GM19193 (cell line): Measurements from ENCODE around the gene PRM1.

Source experiments
- POLR2A ChIP-seq: IDR thresholded peaks from 4 replicates; pipeline ENCODE4 v1.6.1; 2011; ENCODE audit not compliant: insufficient read depth, insufficient read length; ENCODE audit errors: extremely low read depth

PRM1 gene

GRCh38 chr16:11291091-11291703 is 10.1 kb upstream of the PRM1 start:
- no peak for TF ChIP-seq POLR2A

DNA sequence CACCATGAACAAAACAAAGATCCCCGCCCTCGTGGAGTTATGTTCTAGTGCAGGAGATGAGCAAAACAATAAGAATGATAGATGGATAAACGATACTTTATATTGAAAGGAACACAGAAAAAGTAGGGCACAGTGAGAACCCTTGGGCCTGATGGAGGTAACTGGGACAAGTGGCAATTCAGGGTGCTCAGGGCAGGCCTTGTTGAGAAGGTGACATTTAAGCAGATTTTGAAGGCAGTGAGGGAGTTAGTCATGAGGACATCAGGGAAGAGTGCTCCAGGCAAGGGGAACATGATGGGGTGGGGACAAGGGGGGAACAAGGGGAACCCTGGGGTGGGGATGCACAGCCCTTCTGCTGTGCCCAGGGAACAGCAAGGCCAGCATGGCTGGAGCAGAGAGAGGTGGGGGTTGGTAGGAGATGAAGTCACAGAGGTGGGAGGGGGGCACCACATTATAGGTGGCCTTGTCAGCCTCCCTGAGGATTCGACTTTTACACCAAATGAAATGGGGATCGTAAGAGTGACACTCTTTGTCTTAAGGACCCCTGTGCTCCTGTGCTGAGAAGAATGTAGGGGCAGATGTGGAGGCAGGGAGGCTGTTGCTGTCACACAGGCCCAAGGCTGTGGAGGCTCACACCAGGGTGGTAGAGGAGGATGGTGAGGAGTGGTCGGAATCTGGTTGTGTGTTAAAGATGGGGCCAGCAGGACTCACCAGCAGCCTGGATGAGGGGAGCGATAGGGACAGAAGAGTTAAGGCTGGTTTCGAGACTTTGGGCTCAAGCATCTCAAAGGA is 9.2 kb upstream of the PRM1 start:
- no peak for TF ChIP-seq POLR2A

DNA sequence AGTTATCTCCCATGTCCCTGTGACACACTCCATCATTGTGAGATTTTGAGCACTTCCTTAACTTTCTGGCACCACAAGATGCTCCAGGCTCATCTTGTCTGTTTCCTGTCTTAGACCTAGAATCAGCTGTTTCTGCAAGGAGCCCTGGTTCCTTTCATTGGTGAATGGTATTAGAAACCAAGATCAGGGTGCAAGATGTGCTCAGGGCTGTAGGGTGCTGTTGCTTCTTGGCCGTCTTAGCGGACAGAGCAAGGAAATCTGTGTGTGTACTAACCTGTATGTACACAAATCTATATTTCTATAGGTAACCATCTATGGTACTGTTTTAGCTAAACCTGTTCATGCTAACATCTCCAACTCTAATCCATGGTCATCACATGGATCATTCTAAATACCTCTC is 8.1 kb upstream of the PRM1 start:
- no peak for TF ChIP-seq POLR2A

DNA sequence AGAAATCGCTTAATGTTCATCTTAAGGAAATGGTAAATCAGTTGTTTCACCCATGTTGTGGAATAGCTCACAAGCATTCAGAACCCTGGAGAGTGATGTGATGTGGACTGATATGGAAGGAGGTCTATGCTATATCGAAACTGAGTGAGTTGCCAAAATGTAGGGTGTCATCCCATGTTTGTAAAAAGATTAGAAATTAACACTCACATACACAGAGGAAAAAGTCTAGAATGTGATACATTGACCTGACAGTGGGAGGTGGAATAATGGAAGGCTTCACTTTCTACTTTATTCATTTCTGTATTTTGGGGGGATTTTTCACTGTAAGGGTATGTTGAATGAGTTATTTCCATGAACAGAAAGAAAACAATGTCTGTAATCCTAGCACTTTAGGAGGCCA is 4.7 kb upstream of the PRM1 start:
- TF ChIP-seq POLR2A: no peak

DNA sequence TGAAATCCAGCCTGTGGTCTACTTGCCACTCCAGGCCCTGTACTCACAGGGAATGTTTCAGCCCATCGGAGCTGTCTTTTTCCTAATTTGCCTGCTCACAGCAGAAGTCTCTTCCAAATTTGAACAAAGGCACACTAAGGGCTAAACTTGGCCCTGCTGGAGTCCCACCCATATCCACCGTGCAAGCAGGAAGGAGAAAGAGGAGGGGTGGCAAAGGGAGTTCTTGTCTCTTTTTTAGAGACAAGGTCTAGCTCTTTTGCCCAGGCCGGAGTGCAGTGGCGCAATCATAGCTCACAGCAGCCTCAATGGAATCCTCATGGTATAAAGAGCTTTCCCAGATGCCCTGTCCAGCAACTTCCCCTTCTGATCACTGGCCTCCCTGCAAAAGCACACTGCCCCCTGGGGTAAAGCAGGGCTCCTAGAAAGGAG is 2.7 kb upstream of the PRM1 start:
- TF ChIP-seq POLR2A: no peak

GRCh38 chr16:11278681-11279628 is 2.2 kb downstream of the PRM1 start:
- no peak for TF ChIP-seq POLR2A

DNA sequence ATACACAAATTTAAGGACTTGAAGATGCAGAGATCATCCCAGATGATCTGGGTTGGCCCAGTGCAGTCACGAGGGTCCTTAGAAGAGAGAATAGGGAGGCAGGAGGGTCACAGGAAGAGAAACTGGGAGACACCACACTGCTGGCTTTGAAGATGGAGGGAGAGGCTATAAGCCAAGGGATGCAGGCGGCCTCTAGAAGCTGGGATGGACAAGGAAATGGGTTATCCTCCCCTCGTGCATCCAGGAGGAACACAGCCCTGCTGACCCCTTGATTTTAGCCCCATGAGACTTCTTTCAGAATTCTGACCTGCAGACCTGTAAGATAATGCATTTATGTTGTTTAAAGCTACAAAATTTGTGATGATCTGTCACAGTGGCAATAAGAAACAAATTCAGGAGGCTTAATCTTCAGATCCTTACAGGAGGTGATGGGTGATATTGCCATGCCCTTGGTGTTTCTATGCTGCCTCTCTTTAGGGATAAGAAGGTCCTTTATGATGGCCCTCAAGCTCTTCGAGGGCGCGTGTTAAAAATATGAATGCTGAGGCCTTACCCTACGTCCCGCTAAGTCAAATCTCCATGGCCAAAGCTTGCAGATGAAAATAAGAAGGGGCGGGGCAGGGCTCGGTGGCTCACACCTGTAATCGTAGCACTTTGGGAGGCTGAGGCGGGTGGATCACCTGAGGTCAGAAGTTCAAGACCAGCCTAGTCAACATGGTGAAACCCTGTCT is 3.4 kb downstream of the PRM1 start:
- TF ChIP-seq POLR2A: no peak

DNA sequence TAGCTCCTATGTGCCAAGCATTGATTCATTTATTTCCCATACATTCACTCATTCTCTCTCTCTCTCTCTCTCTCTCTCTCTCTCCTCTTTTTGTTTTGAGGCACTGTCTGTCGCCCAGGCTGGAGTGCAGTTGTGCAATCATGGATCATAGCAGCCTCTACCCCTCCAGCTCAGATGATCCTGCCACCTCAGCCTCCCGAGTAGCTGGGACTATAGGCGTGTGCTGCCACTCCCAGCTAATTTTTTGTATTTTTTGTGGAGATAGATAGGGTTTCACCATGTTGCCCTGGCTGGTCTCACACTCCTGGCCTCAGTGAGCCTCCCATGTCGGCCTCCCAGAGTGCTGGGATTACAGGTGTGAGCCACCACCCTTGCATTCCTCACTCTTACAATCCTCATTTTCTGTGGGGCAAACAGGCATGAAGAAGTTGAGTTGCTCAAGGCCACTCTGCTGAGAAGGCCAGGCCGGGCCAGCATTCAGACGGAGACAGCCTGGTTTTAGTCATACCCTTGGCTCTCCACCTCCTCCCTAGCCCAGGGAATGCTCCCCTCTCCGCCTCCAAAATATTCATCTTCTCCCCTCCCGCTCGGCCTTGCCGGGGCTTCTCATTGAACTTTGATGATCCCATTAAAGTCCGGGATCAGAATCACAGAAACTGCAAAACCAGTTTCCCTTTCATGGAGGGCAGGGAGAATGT is 4.1 kb downstream of the PRM1 start:
- TF ChIP-seq POLR2A: no peak

GRCh38 chr16:11276143-11276895 is 4.8 kb downstream of the PRM1 start, which contains the start of gene PRM2:
Gene PRM2 (minus strand): TSS chr16:11276480. CDS start chr16:11276370, 110 bp downstream.
- TF ChIP-seq POLR2A: no peak

DNA sequence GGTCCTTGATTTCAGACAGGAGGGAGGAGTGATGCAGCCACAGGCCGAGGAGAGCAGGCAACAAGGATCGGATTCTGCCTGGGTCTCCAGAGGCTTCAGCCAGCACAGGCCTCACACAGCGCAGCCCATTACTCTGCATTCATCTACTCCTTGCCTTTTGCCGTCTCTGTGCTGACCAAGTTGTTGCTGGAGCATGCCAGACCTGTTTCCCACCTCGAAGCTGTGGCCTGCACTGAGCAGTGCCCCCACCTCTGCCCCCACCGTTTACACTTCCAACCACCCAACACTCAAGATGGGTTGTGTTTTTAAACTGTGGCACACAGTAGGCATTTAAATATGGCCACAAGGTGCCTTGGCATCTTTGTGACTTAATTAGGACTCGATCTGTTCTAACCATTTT is 6.2 kb downstream of the PRM1 start:
- no peak for TF ChIP-seq POLR2A

DNA sequence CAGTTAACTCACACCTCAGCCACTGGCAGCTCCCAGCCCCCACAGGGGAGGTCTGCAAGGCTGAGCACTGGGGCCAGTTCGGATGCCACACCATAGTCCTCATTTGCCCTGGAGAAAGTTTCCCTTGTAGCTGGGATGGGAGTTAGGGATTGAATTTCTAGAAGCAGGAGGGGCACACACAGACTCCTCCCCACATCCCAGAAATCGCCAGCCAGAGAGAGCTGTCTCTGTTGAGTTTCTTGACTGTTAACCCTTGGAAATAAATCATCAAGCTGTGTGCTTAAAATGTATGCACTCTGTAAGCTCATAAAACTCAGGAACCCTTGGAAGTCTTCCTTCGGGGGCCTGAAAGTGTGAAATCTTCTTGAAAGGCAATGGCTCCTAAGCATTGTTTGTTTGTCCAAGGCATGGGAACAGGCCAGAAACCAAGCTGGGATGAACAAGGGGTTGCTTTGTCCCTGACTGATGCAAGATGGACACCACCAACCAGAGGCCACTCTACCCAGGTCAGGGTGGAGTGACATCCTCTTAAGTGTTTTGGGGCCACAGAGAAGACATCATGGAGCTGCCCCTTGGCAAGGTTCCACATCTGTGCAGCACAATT is 7.3 kb downstream of the PRM1 start:
- TF ChIP-seq POLR2A: no peak

- no peak for TF ChIP-seq POLR2A
Observed at GRCh38 chr16:11272921-11273720, 8.0 kb downstream of the PRM1 start, which contains the start of gene PRM3. Gene PRM3 (minus strand): TSS chr16:11273629. CDS start chr16:11273595, 34 bp downstream.
